WTC11 (cell line): Measurements from ENCODE around the gene WDPCP.
"Not testable (repeated sequence)": the region's sequence is repeated elsewhere in the genome, so short reads cannot be mapped to it uniquely, and the experiment has no call there.

Source experiments
- JAZF1 ChIP-seq: fragments of 250-450 bp; sonication (Bioruptor Pico); IDR thresholded peaks from 2 replicates; pipeline ENCODE4 v1.9.0; 2021; ENCODE audit warnings: moderate library complexity, mild to moderate bottlenecking, inconsistent platforms
- NFYB ChIP-seq: sonication (generic); formaldehyde crosslinking; conservative IDR thresholded peaks from 2 replicates; pipeline ENCODE4 v1.8.0; 2022; ENCODE audit warnings: low read depth, missing genetic modification reagents
- NR1H2 ChIP-seq: sonication (generic); formaldehyde crosslinking; IDR thresholded peaks from 2 replicates; pipeline ENCODE4 v1.9.0; 2021; ENCODE audit warnings: mild to moderate bottlenecking, moderate library complexity, missing genetic modification reagents
- PRRX2 ChIP-seq: fragments of 250-450 bp; sonication (Bioruptor Pico); IDR thresholded peaks from 2 replicates; pipeline ENCODE4 v1.8.0; 2021; ENCODE audit warnings: mild to moderate bottlenecking
- SMAD3 ChIP-seq: sonication (generic); formaldehyde crosslinking; IDR thresholded peaks from 2 replicates; pipeline ENCODE4 v1.8.0; 2022; ENCODE audit warnings: missing genetic modification reagents, mild to moderate bottlenecking, borderline replicate concordance
- TP53 ChIP-seq: sonication (generic); formaldehyde crosslinking; IDR thresholded peaks from 2 replicates; pipeline ENCODE4 v1.8.1; 2023; ENCODE audit warnings: mild to moderate bottlenecking, missing genetic modification reagents
- ZBTB21 ChIP-seq: sonication (generic); formaldehyde crosslinking; IDR thresholded peaks from 2 replicates; pipeline ENCODE4 v1.8.1; 2023; ENCODE audit warnings: mild to moderate bottlenecking, missing genetic modification reagents, borderline replicate concordance
- ZNF138 ChIP-seq: sonication (generic); formaldehyde crosslinking; conservative IDR thresholded peaks from 2 replicates; pipeline ENCODE4 v1.8.1; 2022; ENCODE audit warnings: mild to moderate bottlenecking, moderate library complexity, missing genetic modification reagents
- ZNF232 ChIP-seq: sonication (generic); formaldehyde crosslinking; IDR thresholded peaks from 2 replicates; pipeline ENCODE4 v1.8.0; 2022; ENCODE audit warnings: mild to moderate bottlenecking, missing genetic modification reagents
- ZNF423 ChIP-seq: fragments of 250-450 bp; sonication (Bioruptor Pico); IDR thresholded peaks from 2 replicates; pipeline ENCODE4 v2.1.2; 2022; ENCODE audit warnings: mild to moderate bottlenecking, moderate library complexity
- TF ChIP-seq, protein P1 (sequence below): fragments of 200-600 bp; IDR thresholded peaks from 2 replicates; pipeline ENCODE4 v1.8.0; 2022; ENCODE audit warnings: antibody characterized with exemption
- TF ChIP-seq, protein P2 (sequence below): sonication (generic); formaldehyde crosslinking; IDR thresholded peaks from 2 replicates; pipeline ENCODE4 v1.8.1; 2023; ENCODE audit warnings: mild to moderate bottlenecking, missing genetic modification reagents
- TF ChIP-seq, protein P3 (sequence below): sonication (generic); formaldehyde crosslinking; IDR thresholded peaks from 2 replicates; pipeline ENCODE4 v1.8.1; 2023; ENCODE audit warnings: mild to moderate bottlenecking, missing genetic modification reagents, moderate library complexity

DNA sequence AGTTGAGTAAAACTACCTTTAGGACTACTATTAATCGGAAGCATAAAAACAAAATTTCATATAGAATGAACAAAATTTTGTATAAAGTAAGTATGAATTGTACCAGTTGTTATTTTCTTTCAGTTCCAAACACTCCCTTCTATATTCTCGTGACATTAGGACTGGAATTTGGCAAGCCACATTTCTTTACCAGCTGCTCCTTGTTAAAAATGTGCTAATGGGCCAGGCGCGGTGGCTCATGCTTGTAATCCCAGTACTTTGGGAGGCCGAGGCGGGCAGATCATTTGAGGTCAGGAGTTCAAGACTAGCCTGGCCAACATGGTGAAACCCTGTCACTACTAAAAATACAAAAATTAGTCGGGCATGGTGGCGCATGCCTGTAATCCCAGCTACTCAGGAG, 20.6 kb upstream of the WDPCP start:
- TF ChIP-seq, protein P1, sequence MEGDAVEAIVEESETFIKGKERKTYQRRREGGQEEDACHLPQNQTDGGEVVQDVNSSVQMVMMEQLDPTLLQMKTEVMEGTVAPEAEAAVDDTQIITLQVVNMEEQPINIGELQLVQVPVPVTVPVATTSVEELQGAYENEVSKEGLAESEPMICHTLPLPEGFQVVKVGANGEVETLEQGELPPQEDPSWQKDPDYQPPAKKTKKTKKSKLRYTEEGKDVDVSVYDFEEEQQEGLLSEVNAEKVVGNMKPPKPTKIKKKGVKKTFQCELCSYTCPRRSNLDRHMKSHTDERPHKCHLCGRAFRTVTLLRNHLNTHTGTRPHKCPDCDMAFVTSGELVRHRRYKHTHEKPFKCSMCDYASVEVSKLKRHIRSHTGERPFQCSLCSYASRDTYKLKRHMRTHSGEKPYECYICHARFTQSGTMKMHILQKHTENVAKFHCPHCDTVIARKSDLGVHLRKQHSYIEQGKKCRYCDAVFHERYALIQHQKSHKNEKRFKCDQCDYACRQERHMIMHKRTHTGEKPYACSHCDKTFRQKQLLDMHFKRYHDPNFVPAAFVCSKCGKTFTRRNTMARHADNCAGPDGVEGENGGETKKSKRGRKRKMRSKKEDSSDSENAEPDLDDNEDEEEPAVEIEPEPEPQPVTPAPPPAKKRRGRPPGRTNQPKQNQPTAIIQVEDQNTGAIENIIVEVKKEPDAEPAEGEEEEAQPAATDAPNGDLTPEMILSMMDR: not testable (repeated sequence)
- TF ChIP-seq ZBTB21 (CRISPR knock-in tag); NFYB; ZNF232 (CRISPR knock-in tag); ZNF423 (CRISPR knock-in tag); PRRX2; SMAD3; TP53 (CRISPR knock-in tag); ZNF138 (CRISPR knock-in tag); JAZF1 (CRISPR knock-in tag); NR1H2 (CRISPR knock-in tag): not testable (repeated sequence)
- TF ChIP-seq, protein P2, sequence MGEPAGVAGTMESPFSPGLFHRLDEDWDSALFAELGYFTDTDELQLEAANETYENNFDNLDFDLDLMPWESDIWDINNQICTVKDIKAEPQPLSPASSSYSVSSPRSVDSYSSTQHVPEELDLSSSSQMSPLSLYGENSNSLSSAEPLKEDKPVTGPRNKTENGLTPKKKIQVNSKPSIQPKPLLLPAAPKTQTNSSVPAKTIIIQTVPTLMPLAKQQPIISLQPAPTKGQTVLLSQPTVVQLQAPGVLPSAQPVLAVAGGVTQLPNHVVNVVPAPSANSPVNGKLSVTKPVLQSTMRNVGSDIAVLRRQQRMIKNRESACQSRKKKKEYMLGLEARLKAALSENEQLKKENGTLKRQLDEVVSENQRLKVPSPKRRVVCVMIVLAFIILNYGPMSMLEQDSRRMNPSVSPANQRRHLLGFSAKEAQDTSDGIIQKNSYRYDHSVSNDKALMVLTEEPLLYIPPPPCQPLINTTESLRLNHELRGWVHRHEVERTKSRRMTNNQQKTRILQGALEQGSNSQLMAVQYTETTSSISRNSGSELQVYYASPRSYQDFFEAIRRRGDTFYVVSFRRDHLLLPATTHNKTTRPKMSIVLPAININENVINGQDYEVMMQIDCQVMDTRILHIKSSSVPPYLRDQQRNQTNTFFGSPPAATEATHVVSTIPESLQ (CRISPR knock-in tag): not testable (repeated sequence)
- TF ChIP-seq, protein P3, sequence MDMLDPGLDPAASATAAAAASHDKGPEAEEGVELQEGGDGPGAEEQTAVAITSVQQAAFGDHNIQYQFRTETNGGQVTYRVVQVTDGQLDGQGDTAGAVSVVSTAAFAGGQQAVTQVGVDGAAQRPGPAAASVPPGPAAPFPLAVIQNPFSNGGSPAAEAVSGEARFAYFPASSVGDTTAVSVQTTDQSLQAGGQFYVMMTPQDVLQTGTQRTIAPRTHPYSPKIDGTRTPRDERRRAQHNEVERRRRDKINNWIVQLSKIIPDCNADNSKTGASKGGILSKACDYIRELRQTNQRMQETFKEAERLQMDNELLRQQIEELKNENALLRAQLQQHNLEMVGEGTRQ (CRISPR knock-in tag): not testable (repeated sequence)
